GM19468 (cell line): ENCODE results near the gene RAB33A.

Experiments used
- ATAC-seq: cut with Tn5 transposase; IDR thresholded peaks from one replicate; pipeline ENCODE4 v1.9.1; 2021; ENCODE audit warnings: mild to moderate bottlenecking, moderate library complexity, moderate number of reproducible peaks; ENCODE audit not compliant: unreplicated experiment; ENCODE audit errors: extremely low read depth

Gene RAB33A

DNA sequence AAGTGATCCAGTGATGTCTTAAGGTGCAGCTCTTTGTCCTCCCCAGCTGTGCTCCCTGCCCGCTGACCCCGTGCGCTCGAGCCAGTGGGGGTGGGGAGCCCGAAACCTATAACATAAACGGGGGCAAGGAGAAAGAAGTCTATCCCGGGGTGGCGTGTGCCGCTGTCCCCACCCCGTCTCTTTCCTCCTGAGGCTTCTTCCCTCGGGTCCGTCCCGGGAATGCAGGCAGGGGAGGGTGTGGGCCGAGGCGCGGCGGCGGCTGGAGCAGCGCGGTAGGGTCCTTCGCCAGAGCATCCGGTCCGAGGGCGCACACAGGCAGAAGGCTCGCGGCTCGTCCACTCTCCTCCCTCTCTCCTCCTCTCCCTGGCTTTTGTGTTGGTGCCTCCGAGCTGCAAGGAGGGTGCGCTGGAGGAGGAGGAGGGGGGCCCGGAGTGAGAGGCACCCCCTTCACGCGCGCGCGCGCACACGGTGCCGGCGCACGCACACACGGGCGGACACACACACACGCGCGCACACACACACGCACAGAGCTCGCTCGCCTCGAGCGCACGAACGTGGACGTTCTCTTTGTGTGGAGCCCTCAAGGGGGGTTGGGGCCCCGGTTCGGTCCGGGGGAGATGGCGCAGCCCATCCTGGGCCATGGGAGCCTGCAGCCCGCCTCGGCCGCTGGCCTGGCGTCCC is at the start of gene RAB33A:
TSS of gene RAB33A (plus strand) at position 517 of the 681 bp plus-strand sequence. CDS start at position 618, 101 bp downstream.
- no peak for ATAC-seq

DNA sequence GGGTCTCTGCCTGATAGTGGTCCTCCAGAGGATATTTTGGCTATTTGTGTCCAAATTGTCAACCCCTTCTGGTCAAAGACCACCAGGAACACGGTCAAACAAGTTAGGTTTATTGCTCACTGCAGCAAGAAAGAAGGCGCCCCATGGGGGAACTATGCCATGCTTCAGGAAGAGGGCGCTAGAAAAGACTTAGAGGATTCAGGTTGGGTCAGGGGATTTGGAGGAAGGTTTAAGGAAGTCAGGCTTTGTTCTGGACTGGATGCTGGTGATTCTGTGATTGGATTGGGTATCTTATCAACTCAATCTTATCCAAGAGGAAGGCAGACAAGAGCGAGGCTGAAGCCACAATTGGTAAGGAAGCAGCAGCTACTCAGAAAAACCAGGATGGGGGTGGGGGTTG is 47.2 kb upstream of the RAB33A start:
- ATAC-seq = no peak

- no peak for ATAC-seq
These were observed 46.5 kb upstream of the RAB33A start for GRCh38 chrX:130125091-130125874.

DNA sequence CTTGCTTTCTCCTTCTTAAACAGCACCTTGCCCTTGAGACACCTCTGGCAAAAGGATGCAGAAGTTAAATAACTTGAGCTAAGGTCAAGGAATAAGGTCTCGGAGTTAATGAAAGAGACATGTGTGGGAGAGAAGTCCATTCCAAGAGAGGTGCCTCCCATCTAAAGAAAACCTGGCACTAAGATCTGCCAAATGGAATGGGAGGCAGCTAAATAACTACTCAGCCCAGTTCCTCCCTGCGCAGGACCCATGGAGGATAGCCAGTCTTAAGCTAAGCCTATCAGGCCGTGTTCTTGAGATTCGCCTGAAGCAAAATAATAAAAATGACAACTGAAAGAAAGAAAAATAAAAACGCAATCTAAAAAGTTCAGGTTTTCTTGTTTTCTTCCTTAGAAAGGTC is 40.8 kb upstream of the RAB33A start:
- no peak for ATAC-seq

GRCh38 chrX:130136496-130136895 is 35.3 kb upstream of the RAB33A start:
- ATAC-seq = no peak

DNA sequence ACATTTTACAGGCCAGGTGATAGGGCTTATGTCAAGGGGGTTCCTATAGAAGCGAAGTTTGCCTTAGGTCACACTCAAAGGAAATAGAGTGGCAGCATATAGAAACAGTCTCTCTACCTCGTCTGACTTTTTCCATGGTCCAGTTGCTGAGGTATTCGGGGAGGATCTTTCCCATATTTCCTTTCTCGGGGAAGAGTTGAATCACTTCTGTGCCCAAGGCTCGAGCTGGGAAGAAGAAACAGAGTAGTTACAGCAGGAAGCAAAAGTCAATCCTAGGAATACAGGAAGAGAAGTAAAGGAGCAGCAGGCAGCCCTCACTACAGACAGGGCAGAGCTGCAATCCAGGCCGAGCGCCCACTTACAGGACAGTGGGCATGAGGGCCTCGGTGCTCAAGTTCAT is 34.8 kb upstream of the RAB33A start:
- no peak for ATAC-seq

GRCh38 chrX:130139474-130140201 is 32.1 kb upstream of the RAB33A start:
- no peak for ATAC-seq

- ATAC-seq = no peak
These were observed 27.3 kb upstream of the RAB33A start for GRCh38 chrX:130144509-130144908.

DNA sequence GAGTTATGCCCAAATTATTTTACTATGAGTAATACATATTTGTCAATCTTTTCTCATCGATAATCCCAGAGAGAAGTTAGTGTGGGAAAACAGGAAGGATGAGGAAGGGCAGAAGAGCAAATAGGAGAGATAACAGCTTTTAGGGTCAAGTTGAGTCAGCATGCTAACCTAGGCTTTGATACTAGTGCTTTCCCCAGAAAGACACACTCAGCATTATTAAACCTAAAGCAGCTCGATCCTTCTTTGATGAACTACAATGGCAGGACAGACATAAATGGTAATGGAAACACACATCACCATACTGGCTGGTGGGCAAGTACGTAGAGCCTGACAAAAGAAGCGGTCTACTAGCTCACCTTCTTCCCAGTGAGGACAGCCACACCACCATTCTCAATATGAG is 26.6 kb upstream of the RAB33A start:
- no peak for ATAC-seq

GRCh38 chrX:130147631-130148030 is 24.1 kb upstream of the RAB33A start:
- ATAC-seq = no peak

- no peak for ATAC-seq
These were observed 16.2 kb upstream of the RAB33A start for GRCh38 chrX:130155564-130155963.

DNA sequence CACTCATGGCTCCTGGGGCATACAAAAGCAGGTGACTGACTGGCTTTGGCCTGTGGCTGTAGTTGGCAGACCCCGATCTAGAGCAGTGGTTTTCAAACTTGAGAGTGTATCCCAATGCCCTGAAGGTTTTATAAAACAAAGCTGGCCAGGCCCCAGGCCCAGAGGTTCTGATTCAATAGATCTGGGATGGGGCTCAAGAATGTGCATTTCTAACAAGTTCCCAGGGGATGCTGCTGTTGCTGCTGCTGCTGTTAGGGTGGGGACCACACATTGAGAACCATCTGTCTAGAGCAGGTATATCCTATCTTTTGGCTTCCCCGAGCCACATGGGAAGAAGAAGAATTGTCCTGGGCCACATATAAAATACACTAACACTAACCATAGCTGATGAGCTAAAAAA is 13.5 kb upstream of the RAB33A start:
- ATAC-seq = no peak

GRCh38 chrX:130159776-130160175 is 12.0 kb upstream of the RAB33A start:
- no peak for ATAC-seq

DNA sequence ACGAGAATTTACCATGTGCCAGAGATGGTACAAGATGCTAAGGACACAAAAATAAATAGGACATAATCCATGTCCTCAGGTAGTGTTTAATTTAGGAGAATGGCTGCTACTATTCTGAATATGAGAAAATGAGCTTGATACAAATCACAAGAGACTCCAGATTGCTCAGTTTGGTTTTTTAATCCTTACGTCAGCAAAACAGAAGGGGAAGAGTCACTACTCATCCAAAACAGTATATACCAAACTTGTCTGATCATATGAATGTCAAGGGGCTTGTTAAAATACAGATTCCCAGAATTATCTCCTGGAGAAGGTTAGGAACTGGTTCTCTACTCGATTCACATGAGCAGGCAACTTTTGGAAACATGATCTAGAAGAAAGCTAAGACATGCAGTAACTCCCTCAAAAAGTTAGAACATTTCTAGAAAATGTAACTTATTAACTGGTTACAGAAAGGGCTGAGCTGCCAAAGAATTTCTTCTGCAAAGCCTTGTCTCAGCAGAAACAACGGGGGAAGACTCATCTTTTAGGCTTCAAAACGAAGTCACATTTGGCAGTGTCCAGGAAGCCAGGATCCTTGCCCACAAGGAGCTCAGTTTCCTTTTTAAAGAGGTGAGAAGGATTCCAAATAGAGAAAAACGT is 9.5 kb upstream of the RAB33A start:
- no peak for ATAC-seq

DNA sequence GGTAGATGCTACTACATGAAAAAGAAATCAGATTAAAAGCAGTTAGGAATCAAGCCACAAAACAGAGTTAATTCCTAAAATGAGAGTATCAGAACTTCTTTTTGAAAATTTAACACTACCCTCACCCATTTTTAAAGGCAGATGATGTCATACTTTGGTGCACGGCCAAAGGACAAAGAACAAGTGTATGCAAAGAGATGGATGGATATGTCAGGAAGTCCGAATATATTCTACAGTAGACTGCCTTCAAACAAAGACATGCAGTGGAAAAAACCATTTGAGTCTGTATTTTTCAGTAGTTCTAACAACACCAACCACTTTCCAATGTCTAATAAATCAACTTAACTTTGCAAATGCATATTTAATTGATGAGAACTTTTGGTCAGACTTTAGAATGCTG is 8.4 kb upstream of the RAB33A start:
- ATAC-seq = no peak

- no peak for ATAC-seq
These were observed 6.5 kb upstream of the RAB33A start for GRCh38 chrX:130165181-130165702.

- peak; percentile 88 for ATAC-seq
These were observed 5.9 kb upstream of the RAB33A start, which contains the start of gene AIFM1 for GRCh38 chrX:130165703-130166502. Gene AIFM1, minus strand, starts transcription at chrX:130165841. Its CDS starts 185 bp downstream, at chrX:130165656.

- no peak for ATAC-seq
These were observed 5.3 kb upstream of the RAB33A start for GRCh38 chrX:130166503-130166777.

GRCh38 chrX:130167040-130167439 is 4.7 kb upstream of the RAB33A start:
- no peak for ATAC-seq
